ENCODE results near the gene AGAP3.
A peak's percentile ranks its signal among the peaks of the same experiment; 100 is the strongest.

Gene AGAP3

GRCh38 chr7:151080067-151080521 lies 6.2 kb upstream of the AGAP3 start:
- TF ChIP-seq FOXP2 (optimal IDR thresholded peaks at IDR 0.05; ENCODE audit: borderline replicate concordance, extremely low read depth, extremely low read length, insufficient read depth) (no peak), SIN3A (IDR thresholded peaks at IDR 0.05; ENCODE audit: borderline replicate concordance, insufficient read depth, low read length) (peak; percentile 41; the same call in 1 of the 2 replicates)

GRCh38 chr7:151080522-151081169 lies 5.6 kb upstream of the AGAP3 start, which contains the start of gene FASTK:
Gene FASTK, minus strand, starts transcription at chr7:151080809. Its CDS starts 43 bp downstream, at chr7:151080766.
- TF ChIP-seq SIN3A (IDR thresholded peaks at IDR 0.05; ENCODE audit: borderline replicate concordance, insufficient read depth, low read length) (no peak; the same call in 1 of the 2 replicates), TAF1 (IDR thresholded peaks at IDR 0.05; ENCODE audit: borderline replicate concordance, insufficient read depth, low read length) (peak; percentile 90; the same call in 1 of the 2 replicates), FOXP2 (optimal IDR thresholded peaks at IDR 0.05; ENCODE audit: borderline replicate concordance, extremely low read depth, extremely low read length, insufficient read depth) (no peak), REST (IDR thresholded peaks at IDR 0.05; ENCODE audit: insufficient read depth in 1 of 2, low read depth in 2 of 2, low read length in 2 of 2) (no peak), POLR2AphosphoS5 (IDR thresholded peaks at IDR 0.05; ENCODE audit: low read depth, low read length) (peak; percentile 84)

- no peak for TF ChIP-seq TAF1 (IDR thresholded peaks at IDR 0.05; ENCODE audit: borderline replicate concordance, insufficient read depth, low read length)
- TF ChIP-seq SIN3A (IDR thresholded peaks at IDR 0.05; ENCODE audit: borderline replicate concordance, insufficient read depth, low read length) = no peak
- TF ChIP-seq FOXP2 (optimal IDR thresholded peaks at IDR 0.05; ENCODE audit: borderline replicate concordance, extremely low read depth, extremely low read length, insufficient read depth) = no peak
- TF ChIP-seq REST (IDR thresholded peaks at IDR 0.05; ENCODE audit: insufficient read depth in 1 of 2, low read depth in 2 of 2, low read length in 2 of 2) = no peak
- TF ChIP-seq POLR2AphosphoS5 (IDR thresholded peaks at IDR 0.05; ENCODE audit: low read depth, low read length) = no peak
Measured at GRCh38 chr7:151081170-151082101, 4.8 kb upstream of the AGAP3 start.

- TF ChIP-seq REST (IDR thresholded peaks at IDR 0.05; ENCODE audit: insufficient read depth in 1 of 2, low read depth in 2 of 2, low read length in 2 of 2) (no peak), TAF1 (IDR thresholded peaks at IDR 0.05; ENCODE audit: borderline replicate concordance, insufficient read depth, low read length) (no peak), FOXP2 (optimal IDR thresholded peaks at IDR 0.05; ENCODE audit: borderline replicate concordance, extremely low read depth, extremely low read length, insufficient read depth) (no peak), POLR2AphosphoS5 (IDR thresholded peaks at IDR 0.05; ENCODE audit: low read depth, low read length) (0 out of 2 replicates have a peak, but pooled peaks have one; percentile 19)
Measured at GRCh38 chr7:151082141-151083070, 3.9 kb upstream of the AGAP3 start.

Measured in PFSK-1 (cell line).